T-helper 2 cell treated with Interferon-gamma antibody and Interleukin-4, amounts not matched to agents 5 μg/mL and 100 μg/mL, for 36 hours (primary cell): Measurements from ENCODE around the gene KRT85.
"Not testable (repeated sequence)": the region's sequence is repeated elsewhere in the genome, so short reads cannot be mapped to it uniquely, and the experiment has no call there.

Source experiments
- DNase-seq: peaks from one replicate; pipeline ENCODE4 v3.0.0; 2021; ENCODE audit warnings: low spot score
- H3K27ac Mint-ChIP-seq: one replicate; pipeline ENCODE4 v1.8.0; 2021; ENCODE audit warnings: mild to moderate bottlenecking, mixed read lengths
- H3K27me3 Mint-ChIP-seq: one replicate; pipeline ENCODE4 v1.8.0; 2021; ENCODE audit warnings: low read depth, mixed read lengths
- H3K36me3 Mint-ChIP-seq: one replicate; pipeline ENCODE4 v1.8.0; 2021; ENCODE audit warnings: low read depth, mixed read lengths
- H3K4me1 Mint-ChIP-seq: one replicate; pipeline ENCODE4 v1.8.0; 2021; ENCODE audit warnings: low read depth, mixed read lengths
- H3K4me3 Mint-ChIP-seq: one replicate; pipeline ENCODE4 v1.8.0; 2022; ENCODE audit warnings: mild to moderate bottlenecking, moderate library complexity, mixed read lengths
- H3K9me3 Mint-ChIP-seq: one replicate; pipeline ENCODE4 v1.8.0; 2021; ENCODE audit warnings: mixed read lengths

The KRT85 gene

DNA sequence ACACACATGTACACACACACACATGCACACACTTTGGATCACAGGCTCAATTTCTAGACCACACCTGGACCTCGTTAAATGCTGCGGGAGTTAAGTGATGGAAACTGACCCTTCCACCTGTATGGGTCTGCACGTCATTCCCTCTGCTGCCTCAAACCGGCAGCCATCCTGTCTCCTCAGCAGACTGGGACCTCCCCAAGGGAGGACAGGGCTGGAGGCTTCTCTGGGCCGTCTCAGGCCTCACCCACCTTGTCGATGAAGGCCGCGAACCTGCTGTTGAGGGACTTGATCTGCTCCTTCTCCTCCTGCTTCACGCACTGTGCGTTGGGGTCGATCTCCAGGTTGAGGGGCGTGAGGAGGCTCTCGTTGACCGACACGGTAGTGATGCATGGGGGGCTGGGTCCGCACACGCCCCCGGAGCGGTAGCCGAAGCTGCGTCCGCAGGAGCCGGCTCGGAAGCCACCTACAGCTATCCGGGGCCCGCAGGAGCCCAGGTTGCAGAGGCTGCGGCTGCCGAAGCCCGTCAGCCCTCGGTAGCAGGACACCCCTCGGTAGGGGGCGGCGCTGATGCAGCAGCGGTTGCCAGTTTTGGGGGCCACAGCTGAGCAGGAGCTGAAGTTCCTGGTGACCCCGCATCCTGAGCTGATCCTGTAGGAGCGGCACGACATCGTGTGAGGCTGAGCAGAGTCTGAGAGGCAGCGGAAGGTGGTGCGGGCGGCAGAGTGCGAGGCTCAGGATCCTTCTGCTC, at the start of gene KRT85:
TSS of gene KRT85 (minus strand) at position 744 of the 748 bp plus-strand sequence. CDS start at position 668, 76 bp downstream.
- peaks cover 4% of the 10 kb centered on the region for H3K27me3 Mint-ChIP-seq
- H3K4me1 Mint-ChIP-seq: no peaks in the 10 kb centered on the region
- no peaks in the 10 kb centered on the region for H3K9me3 Mint-ChIP-seq
- no peak for DNase-seq
- no peak within 1 kb of the TSS for H3K27ac Mint-ChIP-seq
- H3K36me3 Mint-ChIP-seq: no peaks in the 10 kb centered on the region
- H3K4me3 Mint-ChIP-seq: no peak within 1 kb of the TSS

DNA sequence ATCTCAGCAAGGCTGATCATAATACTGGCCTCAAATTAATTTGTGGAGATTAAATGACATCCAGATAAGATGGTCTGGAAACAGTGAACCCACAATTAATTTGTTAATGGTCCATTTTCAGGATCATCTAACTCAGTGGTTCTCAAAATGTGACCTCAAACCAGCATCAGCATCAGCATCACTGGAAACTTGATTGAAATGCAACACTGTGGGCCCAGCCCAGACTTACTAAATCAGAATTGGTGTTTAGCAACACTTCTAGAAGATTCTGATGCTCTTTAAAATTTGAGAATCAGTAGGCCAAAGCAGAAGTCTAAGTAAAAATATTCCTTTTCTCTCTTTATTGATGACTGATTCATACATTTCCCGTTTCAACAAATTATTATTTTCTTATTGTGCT, 49.5 kb upstream of the KRT85 start:
- no peaks in the 10 kb centered on the region for H3K9me3 Mint-ChIP-seq
- no peaks in the 10 kb centered on the region for H3K4me1 Mint-ChIP-seq
- no peaks in the 10 kb centered on the region for H3K36me3 Mint-ChIP-seq

DNA sequence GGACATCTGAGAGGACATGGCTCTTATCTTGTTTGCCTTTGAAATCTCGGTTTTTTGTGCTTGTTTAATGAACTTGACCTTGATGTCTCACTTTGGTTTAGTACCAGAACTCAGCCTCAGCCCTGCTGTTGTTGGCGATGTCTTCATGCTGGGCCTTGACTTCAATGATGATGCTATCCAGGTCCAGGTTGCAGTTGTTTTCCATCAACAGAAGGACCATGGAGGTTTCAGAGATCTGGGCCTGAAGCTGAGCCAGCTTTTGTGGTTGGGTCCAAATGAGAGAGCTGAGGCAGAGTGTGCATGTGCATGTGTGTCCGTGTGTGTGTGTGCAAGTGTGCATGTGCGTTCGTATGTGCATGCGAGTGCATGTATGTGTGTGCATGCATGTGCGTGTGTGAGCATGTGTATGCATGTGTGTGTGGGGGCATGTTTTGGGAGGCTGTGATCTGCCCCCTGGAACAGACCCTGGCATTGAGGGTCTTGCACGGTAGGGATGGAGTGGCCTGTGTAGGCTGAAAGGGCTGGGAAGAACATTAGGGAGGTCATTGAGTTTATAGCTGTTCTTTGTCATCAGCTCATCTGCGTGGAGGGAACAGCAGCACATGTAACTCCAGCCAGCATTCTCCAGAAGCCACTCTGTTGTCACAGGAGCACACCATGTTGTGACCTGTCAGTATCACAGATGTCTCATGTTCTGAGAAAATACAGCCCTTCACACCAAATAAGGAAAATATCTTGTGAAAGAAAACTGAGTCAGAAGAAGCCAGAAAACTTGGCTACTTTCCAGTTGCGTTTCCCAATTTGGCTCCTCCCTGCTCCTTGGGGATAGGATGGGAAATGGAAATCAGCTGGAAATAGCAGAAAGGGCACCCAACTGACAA, 48.8 kb upstream of the KRT85 start:
- H3K36me3 Mint-ChIP-seq: no peaks in the 10 kb centered on the region
- no peak overlapping the region for H3K27ac Mint-ChIP-seq
- H3K4me1 Mint-ChIP-seq: no peaks in the 10 kb centered on the region
- DNase-seq: no peak
- peaks cover 3% of the 10 kb centered on the region for H3K27me3 Mint-ChIP-seq
- no peak overlapping the region for H3K4me3 Mint-ChIP-seq
- no peaks in the 10 kb centered on the region for H3K9me3 Mint-ChIP-seq

More for the DNA sequence above, 49.5 kb upstream of the KRT85 start:
- H3K27ac Mint-ChIP-seq: no peak overlapping the region
- peaks cover 3% of the 10 kb centered on the region for H3K27me3 Mint-ChIP-seq
- no peak overlapping the region for H3K4me3 Mint-ChIP-seq
- DNase-seq: no peak

DNA sequence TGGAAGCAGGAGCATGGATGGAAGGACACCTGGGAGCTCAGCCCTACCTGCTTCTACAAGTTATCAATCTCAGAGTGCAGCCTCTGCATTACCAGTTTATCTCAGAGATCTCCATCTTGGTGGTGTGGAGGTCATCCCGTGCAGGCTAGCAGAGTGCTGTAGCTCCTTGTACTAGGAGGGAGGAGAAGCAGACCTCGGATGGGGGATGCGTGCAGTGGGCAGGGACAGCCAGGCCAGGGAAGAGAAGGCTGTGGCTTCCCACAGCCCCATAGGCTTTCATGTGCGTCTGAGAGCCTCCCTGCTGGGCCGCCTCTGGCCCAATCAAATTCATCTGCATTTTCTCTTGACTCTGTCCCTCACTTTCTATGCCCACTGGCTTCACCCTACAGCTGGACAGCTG, 47.7 kb upstream of the KRT85 start:
- H3K27me3 Mint-ChIP-seq: peaks cover 3% of the 10 kb centered on the region
- H3K36me3 Mint-ChIP-seq: no peaks in the 10 kb centered on the region
- no peaks in the 10 kb centered on the region for H3K4me1 Mint-ChIP-seq
- no peak overlapping the region for H3K4me3 Mint-ChIP-seq
- no peak for DNase-seq
- H3K9me3 Mint-ChIP-seq: no peaks in the 10 kb centered on the region
- no peak overlapping the region for H3K27ac Mint-ChIP-seq

DNA sequence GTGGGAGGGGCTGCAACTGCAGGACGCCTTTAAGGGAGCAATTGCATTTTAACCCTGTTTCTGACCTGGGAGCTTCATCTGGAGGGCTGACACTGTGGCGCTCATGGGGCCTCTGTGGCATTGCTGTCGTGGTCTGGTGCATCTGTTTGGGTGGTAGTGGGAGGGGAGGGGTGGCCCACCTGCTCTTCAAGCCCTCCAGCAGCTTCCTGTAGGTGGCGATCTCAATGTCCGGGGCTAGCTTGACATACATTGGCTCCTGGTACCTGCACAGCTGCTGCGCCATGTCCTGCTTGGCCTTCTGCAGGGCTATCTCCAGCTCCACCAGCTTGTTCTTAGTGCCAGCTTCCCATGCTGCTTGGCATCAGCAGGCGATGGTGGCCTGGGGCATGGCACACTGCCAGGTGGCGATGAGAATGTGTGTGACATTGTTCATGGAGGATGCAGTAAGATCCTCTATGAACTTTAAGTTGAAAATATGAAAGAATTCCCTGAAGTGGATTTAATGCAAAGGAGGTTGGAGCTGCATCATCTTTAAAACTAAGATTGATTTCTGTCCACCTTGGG, 46.6 kb upstream of the KRT85 start:
- Mint-ChIP-seq H3K9me3 (no peaks in the 10 kb centered on the region), H3K27me3 (peaks cover 3% of the 10 kb centered on the region), H3K27ac (no peak overlapping the region), H3K36me3 (no peaks in the 10 kb centered on the region), H3K4me1 (no peaks in the 10 kb centered on the region), H3K4me3 (no peak overlapping the region)
- no peak for DNase-seq

DNA sequence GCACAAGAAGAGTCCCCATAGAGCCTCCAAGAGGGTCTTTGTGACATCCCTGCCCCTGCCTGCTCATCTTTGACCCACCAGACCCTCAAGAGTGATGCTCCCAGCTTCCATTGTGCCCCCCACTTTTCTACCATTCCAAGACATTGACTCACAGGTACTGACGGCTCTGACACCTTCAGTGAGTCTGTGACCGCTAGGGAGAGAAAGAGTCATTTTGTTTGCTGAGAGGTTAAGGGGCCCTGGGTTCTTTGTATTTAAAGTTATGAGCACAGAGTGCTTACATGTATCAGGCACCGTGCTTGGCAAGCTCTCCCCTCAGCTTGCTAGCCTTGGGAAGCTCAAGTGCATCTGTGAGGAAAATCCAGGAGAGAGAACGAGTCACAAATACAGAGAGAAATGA, 45.9 kb upstream of the KRT85 start:
- Mint-ChIP-seq H3K4me3 (no peak overlapping the region), H3K27ac (no peak overlapping the region), H3K36me3 (no peaks in the 10 kb centered on the region), H3K27me3 (peaks cover 3% of the 10 kb centered on the region), H3K4me1 (no peaks in the 10 kb centered on the region), H3K9me3 (no peaks in the 10 kb centered on the region)
- DNase-seq: no peak

DNA sequence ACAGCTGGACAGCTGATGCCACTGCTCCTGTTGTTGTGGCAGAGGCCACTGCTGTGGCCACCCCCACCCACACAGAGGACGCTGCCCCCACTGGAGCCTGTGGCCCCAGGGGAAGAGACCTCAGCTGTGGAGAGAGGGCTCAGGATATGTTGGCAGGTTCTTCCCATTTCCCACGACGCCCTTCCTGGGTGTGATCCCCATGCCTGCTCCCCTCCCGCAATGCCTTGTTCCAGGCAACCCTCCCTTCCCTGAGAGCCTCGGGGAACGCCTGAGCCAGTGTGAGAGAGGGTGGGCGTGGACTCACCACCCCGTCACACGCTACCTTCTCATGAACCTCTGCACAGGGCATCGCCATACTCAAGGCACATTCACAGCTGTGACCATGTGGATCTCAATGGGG, 44.5 kb upstream of the KRT85 start:
- no peaks in the 10 kb centered on the region for H3K4me1 Mint-ChIP-seq
- no peak overlapping the region for H3K27ac Mint-ChIP-seq
- no peaks in the 10 kb centered on the region for H3K9me3 Mint-ChIP-seq
- no peak overlapping the region for H3K4me3 Mint-ChIP-seq
- DNase-seq: no peak
- H3K27me3 Mint-ChIP-seq: peaks cover 3% of the 10 kb centered on the region
- H3K36me3 Mint-ChIP-seq: no peaks in the 10 kb centered on the region

DNA sequence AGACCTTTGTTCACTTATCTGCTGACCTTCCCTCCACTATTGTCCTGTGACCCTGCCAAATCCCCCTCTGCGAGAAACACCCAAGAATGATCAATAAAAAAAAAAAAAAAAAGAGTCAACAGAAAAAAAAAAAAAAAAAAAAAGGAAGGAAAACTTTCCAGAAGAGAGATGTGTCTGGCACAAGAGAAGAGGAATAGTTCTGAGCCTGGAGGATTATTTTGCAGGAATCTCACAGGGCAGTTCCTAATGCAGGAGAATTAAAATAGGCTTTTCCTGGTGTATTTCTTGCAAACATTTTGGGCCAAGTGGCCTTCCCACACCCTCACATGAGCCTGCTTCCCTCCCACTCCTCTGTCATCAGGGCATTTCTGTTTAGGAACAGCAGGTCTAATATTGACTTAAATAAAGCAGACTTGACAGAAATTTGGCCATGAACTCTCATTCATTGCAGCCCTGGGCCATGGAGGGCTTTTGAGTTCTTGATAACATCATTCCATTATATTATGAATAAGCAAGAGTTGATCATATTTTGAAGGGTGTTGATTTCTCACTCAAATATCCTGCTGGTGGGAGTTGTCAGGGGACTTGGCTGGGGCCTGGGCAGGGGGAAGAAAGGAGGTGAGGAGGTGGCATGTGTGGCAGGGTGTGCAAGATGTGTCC, 43.4 kb upstream of the KRT85 start:
- not testable (repeated sequence) for H3K27ac Mint-ChIP-seq, H3K36me3 Mint-ChIP-seq, H3K27me3 Mint-ChIP-seq, H3K4me1 Mint-ChIP-seq, DNase-seq, H3K4me3 Mint-ChIP-seq, H3K9me3 Mint-ChIP-seq

DNA sequence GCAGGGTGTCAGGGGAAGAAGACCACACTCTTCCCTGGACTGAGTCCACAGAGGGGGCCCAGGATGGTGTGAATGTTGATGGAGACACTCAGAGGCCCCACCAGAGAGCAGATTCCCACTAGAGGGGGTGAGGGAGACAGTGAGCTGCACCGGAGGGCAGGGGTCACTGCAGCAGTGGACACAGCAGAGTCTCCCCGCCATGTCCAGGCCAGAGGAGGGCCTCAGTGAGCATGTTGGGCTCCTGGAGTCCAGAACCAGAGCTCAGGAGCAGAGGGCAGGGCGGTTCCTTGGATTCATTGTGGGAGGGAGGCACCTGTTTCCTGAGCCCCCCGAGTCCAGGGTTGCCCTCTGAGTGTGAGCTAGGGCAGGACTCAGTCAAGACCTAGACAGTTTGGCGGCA, 40.6 kb upstream of the KRT85 start:
- Mint-ChIP-seq H3K27ac (no peak overlapping the region), H3K27me3 (peaks cover 4% of the 10 kb centered on the region), H3K9me3 (no peaks in the 10 kb centered on the region), H3K4me1 (no peaks in the 10 kb centered on the region), H3K4me3 (no peak overlapping the region), H3K36me3 (no peaks in the 10 kb centered on the region)
- DNase-seq: no peak

DNA sequence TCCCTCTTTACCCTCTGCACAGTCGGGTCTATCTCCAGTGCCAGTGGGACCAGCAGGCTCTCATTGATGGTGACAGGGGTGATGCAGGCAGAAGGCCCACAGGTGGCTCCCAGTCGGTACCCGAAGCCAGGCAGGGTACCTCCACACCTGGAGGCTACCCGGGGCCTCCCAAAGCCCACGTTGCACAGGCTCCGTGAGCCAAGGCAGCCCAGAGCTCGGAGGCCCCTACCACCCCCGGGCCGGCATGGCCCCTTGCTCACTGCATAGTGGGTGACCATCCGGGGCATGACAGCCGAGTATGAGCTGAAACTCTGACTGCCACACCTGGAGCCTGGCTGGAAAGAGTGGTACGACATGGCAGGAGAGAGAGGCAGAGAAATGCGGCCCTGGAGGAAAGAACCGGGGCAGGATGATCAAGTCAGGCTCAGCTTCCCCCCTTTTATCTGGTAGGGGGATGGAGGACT, 38.7 kb upstream of the KRT85 start, which contains the start of gene KRT82:
TSS of gene KRT82 (minus strand) at position 414 of the 464 bp plus-strand sequence. CDS start at position 356, 58 bp downstream.
- Mint-ChIP-seq H3K4me1 (no peaks in the 10 kb centered on the region), H3K27me3 (peaks cover 6% of the 10 kb centered on the region), H3K36me3 (no peaks in the 10 kb centered on the region), H3K9me3 (no peaks in the 10 kb centered on the region), H3K27ac (no peak within 1 kb of the TSS), H3K4me3 (no peak within 1 kb of the TSS)
- DNase-seq: no peak

DNA sequence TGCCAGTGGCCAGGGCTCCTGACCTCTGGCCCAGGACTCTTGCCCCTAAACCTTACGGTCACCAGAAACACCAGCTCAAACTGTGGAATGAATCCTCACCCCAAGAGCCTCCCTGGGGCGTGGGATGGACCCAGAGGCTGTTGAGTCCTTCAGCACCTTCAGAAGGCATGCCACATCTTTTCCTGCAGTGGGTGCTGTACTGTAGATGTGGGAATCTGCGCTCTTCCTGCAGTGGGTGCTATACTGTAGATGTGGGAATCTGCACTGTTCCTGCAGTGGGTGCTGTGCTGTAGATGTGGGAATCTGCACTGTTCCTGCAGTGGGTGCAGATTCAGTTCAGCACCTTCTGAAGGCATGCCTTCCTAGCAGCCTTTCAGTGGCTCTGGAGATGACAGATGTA, 37.7 kb upstream of the KRT85 start:
- Mint-ChIP-seq H3K36me3 (no peaks in the 10 kb centered on the region), H3K27me3 (peaks cover 6% of the 10 kb centered on the region), H3K27ac (no peak overlapping the region), H3K9me3 (no peaks in the 10 kb centered on the region), H3K4me1 (no peaks in the 10 kb centered on the region), H3K4me3 (no peak overlapping the region)
- no peak for DNase-seq

DNA sequence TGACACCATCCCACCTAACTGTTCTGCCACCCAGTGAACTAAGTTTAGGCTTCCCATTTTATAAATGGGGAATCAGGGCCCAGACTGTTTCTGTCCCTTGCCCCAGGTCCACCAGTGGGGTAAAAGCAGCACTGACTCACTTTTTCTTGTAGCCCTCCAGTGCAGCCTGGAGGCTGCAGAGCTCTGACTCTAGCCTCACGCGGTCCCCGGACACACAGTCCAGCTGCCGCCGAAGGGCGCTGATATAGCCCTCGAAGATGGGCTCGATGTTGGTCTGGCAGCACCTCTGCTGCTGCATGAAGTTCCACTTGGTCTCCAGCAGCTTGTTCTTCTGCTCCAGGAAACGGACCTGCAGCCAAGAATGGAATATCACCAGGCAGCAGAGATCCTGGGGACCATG, 36.3 kb upstream of the KRT85 start:
- H3K27me3 Mint-ChIP-seq: peaks cover 6% of the 10 kb centered on the region
- no peaks in the 10 kb centered on the region for H3K9me3 Mint-ChIP-seq
- no peak overlapping the region for H3K27ac Mint-ChIP-seq

DNA sequence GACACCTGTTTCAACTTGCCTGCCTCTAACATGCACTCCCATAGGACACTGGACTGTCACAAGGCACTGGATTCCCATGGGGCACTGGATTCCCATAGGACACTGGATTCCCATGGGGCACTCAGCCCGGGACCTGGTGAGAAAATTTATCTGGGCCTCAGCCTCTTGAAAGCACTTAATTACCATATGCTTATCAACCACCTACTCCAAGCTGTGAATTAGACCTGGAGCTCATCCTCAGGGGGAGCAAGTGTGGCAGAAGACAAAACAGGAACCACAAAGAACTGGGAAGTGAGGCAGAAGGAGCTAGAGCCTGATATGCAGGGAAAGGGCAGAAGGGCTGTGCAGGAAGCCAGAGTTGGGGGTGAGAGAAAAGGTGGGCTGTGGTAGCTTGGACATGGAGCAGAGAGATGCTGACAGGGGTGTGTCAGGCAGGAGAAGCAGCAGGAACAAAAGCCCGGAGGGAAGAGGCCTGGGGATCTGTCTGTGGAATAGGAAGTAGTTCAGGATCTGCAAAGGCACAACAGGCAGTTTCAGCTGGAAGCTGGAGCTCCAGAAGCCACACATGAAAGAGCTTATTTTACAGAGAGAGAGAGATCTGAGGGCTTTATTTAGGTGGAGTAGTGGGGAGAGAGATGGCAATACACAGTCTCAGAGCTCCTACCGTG, 35.7 kb upstream of the KRT85 start:
- no peak for DNase-seq
- Mint-ChIP-seq H3K9me3 (no peaks in the 10 kb centered on the region), H3K27me3 (peaks cover 6% of the 10 kb centered on the region), H3K36me3 (no peaks in the 10 kb centered on the region), H3K27ac (no peak overlapping the region), H3K4me3 (no peak overlapping the region), H3K4me1 (no peaks in the 10 kb centered on the region)

More for the DNA sequence above, 36.3 kb upstream of the KRT85 start:
- no peaks in the 10 kb centered on the region for H3K4me1 Mint-ChIP-seq
- H3K36me3 Mint-ChIP-seq: no peaks in the 10 kb centered on the region
- DNase-seq: no peak
- no peak overlapping the region for H3K4me3 Mint-ChIP-seq
